Duodenal mucosa (tissue), 2 donors: Measurements from ENCODE around the gene SMYD1.

Experiments
- H3K27ac ChIP-seq: one replicate; pipeline ENCODE4 v1.7.0; 2013; ENCODE audit warnings: low read depth, low read length
- H3K27me3 ChIP-seq, 2 donors: one replicate each; pipeline ENCODE4 v1.7.0; 2013; ENCODE audit warnings: low read length in 2 of 2, control low read depth in 1 of 2; ENCODE audit not compliant: insufficient read depth in 2 of 2, control insufficient read depth in 1 of 2
- H3K36me3 ChIP-seq, 2 donors: one replicate each; pipeline ENCODE4 v1.7.0; 2013; ENCODE audit warnings: low read length in 2 of 2, control low read depth in 1 of 2; ENCODE audit not compliant: insufficient read depth in 2 of 2, control insufficient read depth in 1 of 2
- H3K4me1 ChIP-seq, 2 donors: one replicate each; pipeline ENCODE4 v1.7.0; 2013; ENCODE audit warnings: low read length in 2 of 2, control low read depth in 1 of 2; ENCODE audit not compliant: insufficient read depth in 2 of 2, control insufficient read depth in 1 of 2
- H3K4me3 ChIP-seq, 2 donors: one replicate each; pipeline ENCODE4 v1.7.0; 2013; ENCODE audit warnings: low read length in 2 of 2, low read depth in 1 of 2
- H3K9ac ChIP-seq, 2 donors: one replicate each; pipeline ENCODE4 v1.7.0; 2013; ENCODE audit warnings: low read length in 2 of 2, low read depth in 1 of 2
- H3K9me3 ChIP-seq, 2 donors: one replicate each; pipeline ENCODE4 v1.7.0; 2013; ENCODE audit warnings: low read length in 2 of 2, control low read depth in 1 of 2; ENCODE audit not compliant: control insufficient read depth in 1 of 2

The SMYD1 gene

DNA sequence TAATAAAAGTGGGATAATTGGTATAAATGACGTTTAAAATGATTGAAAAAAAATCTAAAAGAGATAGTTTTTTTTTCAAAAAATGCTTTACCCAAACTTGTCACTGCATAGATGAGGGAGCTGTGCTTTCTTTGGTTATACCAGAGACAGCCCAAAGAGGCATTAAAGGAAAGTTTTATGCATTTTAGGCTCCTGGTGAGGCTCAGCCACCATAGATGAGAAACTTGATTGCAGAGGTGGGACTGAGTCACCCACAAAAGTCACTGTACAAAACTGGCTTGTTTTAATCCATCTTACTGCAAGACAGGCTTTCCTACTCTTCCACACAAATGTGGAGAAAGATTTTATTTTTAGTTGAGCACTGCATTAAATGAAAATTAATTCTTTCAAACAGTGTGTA lies 2.4 kb downstream of the SMYD1 start:
- Histone ChIP-seq H3K36me3 (no peaks in the 10 kb centered on the region), H3K27me3 (no peaks in the 10 kb centered on the region), H3K4me3 (no peak overlapping the region), H3K4me1 (no peaks in the 10 kb centered on the region), H3K9me3 (no peaks in the 10 kb centered on the region), H3K27ac (no peak overlapping the region), H3K9ac (no peak overlapping the region)

DNA sequence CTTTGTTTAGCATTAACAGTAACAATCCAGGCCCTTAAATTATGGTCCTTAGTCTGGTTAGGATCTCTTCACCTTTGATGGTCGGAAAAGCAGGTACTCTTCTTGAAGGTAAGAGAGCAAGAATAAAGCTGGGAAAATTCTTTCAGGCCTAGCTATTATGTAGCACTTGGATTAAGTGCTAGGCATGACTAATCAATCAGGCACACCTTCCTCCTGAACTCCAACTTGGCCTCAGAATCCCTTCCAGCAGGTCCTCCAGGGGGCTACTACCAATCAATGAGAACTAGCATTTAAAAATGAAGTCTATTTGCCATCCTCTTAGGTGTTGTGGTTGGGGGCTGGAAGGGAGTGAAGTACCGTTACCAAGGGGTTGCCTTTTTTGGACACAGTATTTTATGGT lies 3.7 kb downstream of the SMYD1 start:
- no peaks in the 10 kb centered on the region for H3K9me3 ChIP-seq
- no peaks in the 10 kb centered on the region for H3K27me3 ChIP-seq
- H3K4me1 ChIP-seq, result no peaks in the 10 kb centered on the region
- H3K36me3 ChIP-seq, result no peaks in the 10 kb centered on the region
- H3K27ac ChIP-seq, result no peak overlapping the region
- H3K4me3 ChIP-seq, result no peak overlapping the region
- H3K9ac ChIP-seq, result no peak overlapping the region

DNA sequence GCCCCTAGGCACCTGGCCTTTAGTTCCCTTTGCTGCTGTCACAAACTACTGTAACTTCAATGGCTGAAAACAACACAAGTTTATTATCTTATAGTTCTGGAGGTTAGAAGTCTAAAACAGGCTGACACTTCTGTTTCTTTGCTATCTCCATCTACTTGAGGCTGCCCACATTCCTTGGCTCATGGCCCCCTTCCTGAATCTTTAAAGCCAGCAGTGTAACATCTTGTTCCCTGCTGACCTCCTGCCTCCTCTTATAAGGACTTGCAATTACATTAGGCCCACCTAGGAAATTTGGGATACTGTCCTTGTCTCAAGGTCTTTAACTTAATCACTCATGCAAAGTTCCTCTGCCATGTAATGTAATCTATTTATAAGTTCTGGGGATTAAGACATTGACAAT lies 6.5 kb downstream of the SMYD1 start:
- Histone ChIP-seq H3K4me3 (no peak overlapping the region), H3K9me3 (no peaks in the 10 kb centered on the region), H3K27me3 (no peaks in the 10 kb centered on the region), H3K27ac (no peak overlapping the region), H3K9ac (no peak overlapping the region), H3K4me1 (no peaks in the 10 kb centered on the region), H3K36me3 (no peaks in the 10 kb centered on the region)

GRCh38 chr2:88074854-88075292 lies 7.2 kb downstream of the SMYD1 start:
- Histone ChIP-seq H3K27ac (no peak overlapping the region), H3K36me3 (no peaks in the 10 kb centered on the region), H3K4me3 (no peak overlapping the region), H3K4me1 (no peaks in the 10 kb centered on the region), H3K27me3 (no peaks in the 10 kb centered on the region), H3K9me3 (no peaks in the 10 kb centered on the region), H3K9ac (no peak overlapping the region)

GRCh38 chr2:88077080-88077479 lies 9.5 kb downstream of the SMYD1 start:
- H3K27ac ChIP-seq, result no peak overlapping the region
- H3K36me3 ChIP-seq, result no peaks in the 10 kb centered on the region
- no peaks in the 10 kb centered on the region for H3K4me1 ChIP-seq
- no peak overlapping the region for H3K4me3 ChIP-seq
- H3K9me3 ChIP-seq, result no peaks in the 10 kb centered on the region
- H3K9ac ChIP-seq, result no peak overlapping the region
- no peaks in the 10 kb centered on the region for H3K27me3 ChIP-seq

- H3K9me3 ChIP-seq, result no peaks in the 10 kb centered on the region
- H3K36me3 ChIP-seq, result no peaks in the 10 kb centered on the region
- no peak overlapping the region for H3K9ac ChIP-seq
- no peaks in the 10 kb centered on the region for H3K4me1 ChIP-seq
- no peaks in the 10 kb centered on the region for H3K27me3 ChIP-seq
- no peak overlapping the region for H3K27ac ChIP-seq
- H3K4me3 ChIP-seq, result no peak overlapping the region
Measured at GRCh38 chr2:88078643-88079172, 11.1 kb downstream of the SMYD1 start.

GRCh38 chr2:88080545-88080944 lies 12.9 kb downstream of the SMYD1 start:
- Histone ChIP-seq H3K4me3 (no peak overlapping the region), H3K9ac (no peak overlapping the region), H3K36me3 (no peaks in the 10 kb centered on the region), H3K4me1 (no peaks in the 10 kb centered on the region), H3K27me3 (no peaks in the 10 kb centered on the region), H3K27ac (no peak overlapping the region), H3K9me3 (no peaks in the 10 kb centered on the region)

- Histone ChIP-seq H3K4me1 (no peaks in the 10 kb centered on the region), H3K4me3 (no peak overlapping the region), H3K9ac (no peak overlapping the region), H3K27ac (no peak overlapping the region), H3K9me3 (no peaks in the 10 kb centered on the region), H3K36me3 (no peaks in the 10 kb centered on the region), H3K27me3 (no peaks in the 10 kb centered on the region)
Measured at GRCh38 chr2:88081924-88082608, 14.4 kb downstream of the SMYD1 start.

GRCh38 chr2:88082781-88083180 lies 15.2 kb downstream of the SMYD1 start:
- no peaks in the 10 kb centered on the region for H3K27me3 ChIP-seq
- no peaks in the 10 kb centered on the region for H3K36me3 ChIP-seq
- H3K4me1 ChIP-seq, result no peaks in the 10 kb centered on the region
- no peak overlapping the region for H3K9ac ChIP-seq
- no peak overlapping the region for H3K4me3 ChIP-seq
- H3K9me3 ChIP-seq, result no peaks in the 10 kb centered on the region
- H3K27ac ChIP-seq, result no peak overlapping the region

DNA sequence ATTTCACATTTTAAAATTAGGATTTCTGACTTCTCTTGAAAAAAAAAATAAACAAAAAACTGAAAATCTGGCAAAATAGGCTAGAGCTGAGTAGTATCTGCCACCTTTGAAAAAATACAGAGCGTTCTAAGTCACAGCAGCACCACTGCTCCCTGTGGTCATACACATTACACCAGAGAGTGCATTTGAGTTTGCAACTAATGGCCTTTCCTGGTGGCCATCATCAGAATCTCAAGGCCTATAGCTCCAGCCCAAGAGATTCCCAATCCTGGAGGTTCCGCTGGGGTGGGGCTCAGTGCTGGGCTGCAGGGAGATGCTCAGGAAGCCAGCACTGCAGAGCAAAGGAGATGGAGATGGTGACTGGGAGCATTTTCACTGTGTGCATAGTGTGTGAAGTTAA lies 17.5 kb downstream of the SMYD1 start:
- Histone ChIP-seq H3K27ac (no peak overlapping the region), H3K4me1 (no peaks in the 10 kb centered on the region), H3K4me3 (no peak overlapping the region), H3K36me3 (no peaks in the 10 kb centered on the region), H3K9ac (no peak overlapping the region), H3K27me3 (no peaks in the 10 kb centered on the region), H3K9me3 (no peaks in the 10 kb centered on the region)
